Measurements from ENCODE around the gene CACNB4. TPM values are rescaled to one million over a fixed set of nuclear protein-coding genes. Genes with fewer than 3 reads are reported as not detected.

Gene CACNB4
- total RNA-seq (ENCODE audit: low replicate concordance), result 0.38 and 5.6 TPM in 2 replicates
- long read RNA-seq, partial matches to known transcripts, result 0 of 1 reads
- long read RNA-seq, other reads (novel, unspliced or antisense), result 1 of 1 reads

GRCh38 chr2:152098496-152099366 is at the start of gene CACNB4:
Gene CACNB4, minus strand, starts transcription at chr2:152099044.
- no peak for DNase-seq (ENCODE audit: extremely low spot score, unreplicated experiment)
- Mint-ChIP-seq H3K27me3 (peaks cover 59% of the 10 kb centered on the region), H3K4me3 (peak within 1 kb of the TSS; percentile 96), H3K4me1 (ENCODE audit: unreplicated experiment) (peaks cover 11% of the 10 kb centered on the region), H3K9me3 (no peaks in the 10 kb centered on the region), H3K36me3 (no peaks in the 10 kb centered on the region), H3K27ac (peak within 1 kb of the TSS; percentile 81)
- TF ChIP-seq CTCF (conservative IDR thresholded peaks at IDR 0.05), result no peak

- no peak for DNase-seq (ENCODE audit: extremely low spot score, unreplicated experiment)
- H3K27me3 Mint-ChIP-seq, result no peaks in the 10 kb centered on the region
- no peak overlapping the region for H3K27ac Mint-ChIP-seq
These were observed 35.8 kb upstream of the CACNB4 start for GRCh38 chr2:152134488-152135280.

GRCh38 chr2:152132306-152132705 is 33.5 kb upstream of the CACNB4 start:
- H3K27me3 Mint-ChIP-seq, result no peaks in the 10 kb centered on the region
- TF ChIP-seq CTCF (conservative IDR thresholded peaks at IDR 0.05), result no peak
- no peak overlapping the region for H3K4me3 Mint-ChIP-seq
- peaks cover 15% of the 10 kb centered on the region for H3K36me3 Mint-ChIP-seq
- no peaks in the 10 kb centered on the region for H3K9me3 Mint-ChIP-seq
- H3K4me1 Mint-ChIP-seq (ENCODE audit: unreplicated experiment), result peaks cover 6% of the 10 kb centered on the region
- H3K27ac Mint-ChIP-seq, result no peak overlapping the region
- DNase-seq (ENCODE audit: extremely low spot score, unreplicated experiment), result no peak

More at GRCh38 chr2:152134488-152135280, 35.8 kb upstream of the CACNB4 start:
- TF ChIP-seq CTCF (conservative IDR thresholded peaks at IDR 0.05), result no peak
- Mint-ChIP-seq H3K4me3 (no peak overlapping the region), H3K9me3 (no peaks in the 10 kb centered on the region), H3K36me3 (peaks cover 16% of the 10 kb centered on the region), H3K4me1 (ENCODE audit: unreplicated experiment) (peaks cover 6% of the 10 kb centered on the region)

GRCh38 chr2:152127628-152128027 is 28.8 kb upstream of the CACNB4 start:
- H3K27me3 Mint-ChIP-seq, result no peaks in the 10 kb centered on the region
- H3K36me3 Mint-ChIP-seq, result peaks cover 14% of the 10 kb centered on the region
- no peak overlapping the region for H3K27ac Mint-ChIP-seq
- no peak for TF ChIP-seq CTCF (conservative IDR thresholded peaks at IDR 0.05)
- H3K9me3 Mint-ChIP-seq, result no peaks in the 10 kb centered on the region
- H3K4me3 Mint-ChIP-seq, result no peak overlapping the region
- no peak for DNase-seq (ENCODE audit: extremely low spot score, unreplicated experiment)
- H3K4me1 Mint-ChIP-seq (ENCODE audit: unreplicated experiment), result no peaks in the 10 kb centered on the region

- no peaks in the 10 kb centered on the region for H3K9me3 Mint-ChIP-seq
- peaks cover 9% of the 10 kb centered on the region for H3K36me3 Mint-ChIP-seq
- H3K4me1 Mint-ChIP-seq (ENCODE audit: unreplicated experiment), result no peaks in the 10 kb centered on the region
- no peak overlapping the region for H3K27ac Mint-ChIP-seq
- no peak overlapping the region for H3K4me3 Mint-ChIP-seq
- H3K27me3 Mint-ChIP-seq, result no peaks in the 10 kb centered on the region
- no peak for TF ChIP-seq CTCF (conservative IDR thresholded peaks at IDR 0.05)
- no peak for DNase-seq (ENCODE audit: extremely low spot score, unreplicated experiment)
These were observed 27.8 kb upstream of the CACNB4 start for GRCh38 chr2:152126664-152127063.

Measured in type B pancreatic cell (in vitro differentiated cells).